ENCODE results near the gene SLC22A14.
"Not testable (repeated sequence)": the region's sequence is repeated elsewhere in the genome, so short reads cannot be mapped to it uniquely, and the experiment has no call there.

DNA sequence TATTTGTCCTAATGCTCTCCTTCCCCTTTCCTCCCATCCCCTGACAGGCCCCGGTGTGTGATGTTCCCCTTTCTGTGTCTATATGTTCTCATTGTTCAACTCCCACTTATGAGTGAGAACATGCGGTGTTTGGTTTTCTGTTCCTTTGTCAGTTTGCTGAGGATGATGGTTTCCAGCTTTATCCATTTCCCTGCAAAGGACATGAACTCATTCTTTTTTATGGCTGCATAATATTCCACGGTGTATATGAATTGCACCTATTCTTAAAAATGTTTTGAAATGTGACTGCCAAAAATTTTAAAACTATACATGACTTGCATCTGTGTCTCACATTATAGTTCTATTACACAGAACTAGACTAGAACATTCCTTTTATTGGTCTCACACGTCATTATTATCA lies 38.5 kb downstream of the SLC22A14 start:
- TF ChIP-seq, protein P1, sequence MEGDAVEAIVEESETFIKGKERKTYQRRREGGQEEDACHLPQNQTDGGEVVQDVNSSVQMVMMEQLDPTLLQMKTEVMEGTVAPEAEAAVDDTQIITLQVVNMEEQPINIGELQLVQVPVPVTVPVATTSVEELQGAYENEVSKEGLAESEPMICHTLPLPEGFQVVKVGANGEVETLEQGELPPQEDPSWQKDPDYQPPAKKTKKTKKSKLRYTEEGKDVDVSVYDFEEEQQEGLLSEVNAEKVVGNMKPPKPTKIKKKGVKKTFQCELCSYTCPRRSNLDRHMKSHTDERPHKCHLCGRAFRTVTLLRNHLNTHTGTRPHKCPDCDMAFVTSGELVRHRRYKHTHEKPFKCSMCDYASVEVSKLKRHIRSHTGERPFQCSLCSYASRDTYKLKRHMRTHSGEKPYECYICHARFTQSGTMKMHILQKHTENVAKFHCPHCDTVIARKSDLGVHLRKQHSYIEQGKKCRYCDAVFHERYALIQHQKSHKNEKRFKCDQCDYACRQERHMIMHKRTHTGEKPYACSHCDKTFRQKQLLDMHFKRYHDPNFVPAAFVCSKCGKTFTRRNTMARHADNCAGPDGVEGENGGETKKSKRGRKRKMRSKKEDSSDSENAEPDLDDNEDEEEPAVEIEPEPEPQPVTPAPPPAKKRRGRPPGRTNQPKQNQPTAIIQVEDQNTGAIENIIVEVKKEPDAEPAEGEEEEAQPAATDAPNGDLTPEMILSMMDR (IDR thresholded peaks at IDR 0.05), result not testable (repeated sequence)
- TF ChIP-seq POLR2A, EP300 (IDR thresholded peaks at IDR 0.05): not testable (repeated sequence)
